Uterus (tissue), 2 donors: ENCODE results near the gene OTUB2.

Experiments used
- POLR2A ChIP-seq, 2 donors: fragments of 450-650 bp; IDR thresholded peaks; one replicate each; pipeline ENCODE4 v1.6.1; 2016; ENCODE audit warnings: antibody characterized with exemption in 2 of 2, mild to moderate bottlenecking in 1 of 2, moderate library complexity in 1 of 2
- TF ChIP-seq, protein P1 (sequence below), 4 experiments: fragments of 200-600 bp in 2 of 4; fragments of 450-650 bp in 2 of 4; sonication (generic) in 2 of 4; IDR thresholded peaks; one replicate each; pipeline ENCODE4 v1.5.1; 2016 to 2019; ENCODE audit warnings: antibody characterized with exemption in 4 of 4, mild to moderate bottlenecking in 2 of 4, moderate library complexity in 1 of 4

DNA sequence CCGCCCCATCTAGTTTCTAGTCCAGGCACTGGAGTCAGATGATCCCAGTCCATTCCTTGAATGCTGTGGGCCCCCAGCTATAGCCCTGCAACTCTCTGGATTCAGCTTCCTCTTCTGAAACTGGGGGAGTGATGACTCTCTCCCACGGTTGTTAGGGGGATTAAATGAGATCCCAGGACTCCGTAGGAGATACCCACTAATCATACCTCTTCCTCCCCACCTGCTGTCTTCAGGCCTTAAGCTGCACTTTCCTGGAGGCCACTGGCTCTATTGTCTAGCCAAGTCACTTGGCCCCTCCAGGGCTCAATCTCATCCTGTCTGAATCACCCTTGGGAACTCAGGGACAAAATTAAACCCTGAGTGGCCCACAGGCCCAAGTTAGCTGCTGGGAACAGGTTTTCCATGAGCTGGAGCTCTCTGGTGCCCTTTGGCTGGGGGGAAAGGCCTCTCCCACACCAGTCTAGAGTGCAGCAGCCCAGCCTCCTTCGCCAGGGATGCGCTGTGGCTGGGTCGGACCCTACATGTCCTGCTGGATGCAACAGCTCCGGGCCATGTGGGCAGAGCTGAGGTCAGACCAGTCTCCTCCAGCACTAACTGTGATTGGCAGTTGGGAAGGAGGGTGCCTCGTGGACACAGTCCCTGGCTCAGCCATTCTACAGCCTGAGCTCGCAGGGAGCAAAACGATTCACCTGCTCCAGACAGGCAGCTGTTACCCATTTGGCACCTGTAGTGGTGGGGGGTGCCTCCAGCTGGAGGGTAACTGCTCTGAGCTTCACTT lies 43.7 kb upstream of the OTUB2 start:
- TF ChIP-seq, protein P1, sequence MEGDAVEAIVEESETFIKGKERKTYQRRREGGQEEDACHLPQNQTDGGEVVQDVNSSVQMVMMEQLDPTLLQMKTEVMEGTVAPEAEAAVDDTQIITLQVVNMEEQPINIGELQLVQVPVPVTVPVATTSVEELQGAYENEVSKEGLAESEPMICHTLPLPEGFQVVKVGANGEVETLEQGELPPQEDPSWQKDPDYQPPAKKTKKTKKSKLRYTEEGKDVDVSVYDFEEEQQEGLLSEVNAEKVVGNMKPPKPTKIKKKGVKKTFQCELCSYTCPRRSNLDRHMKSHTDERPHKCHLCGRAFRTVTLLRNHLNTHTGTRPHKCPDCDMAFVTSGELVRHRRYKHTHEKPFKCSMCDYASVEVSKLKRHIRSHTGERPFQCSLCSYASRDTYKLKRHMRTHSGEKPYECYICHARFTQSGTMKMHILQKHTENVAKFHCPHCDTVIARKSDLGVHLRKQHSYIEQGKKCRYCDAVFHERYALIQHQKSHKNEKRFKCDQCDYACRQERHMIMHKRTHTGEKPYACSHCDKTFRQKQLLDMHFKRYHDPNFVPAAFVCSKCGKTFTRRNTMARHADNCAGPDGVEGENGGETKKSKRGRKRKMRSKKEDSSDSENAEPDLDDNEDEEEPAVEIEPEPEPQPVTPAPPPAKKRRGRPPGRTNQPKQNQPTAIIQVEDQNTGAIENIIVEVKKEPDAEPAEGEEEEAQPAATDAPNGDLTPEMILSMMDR (IDR thresholded peaks at IDR 0.05), result no peak
- no peak for TF ChIP-seq POLR2A (IDR thresholded peaks at IDR 0.05)
